RWPE1 (cell line): ENCODE data around the gene LRFN4.

ENCODE experiments used
- CTCF ChIA-PET: fragments of 350-600 bp; sonication (Branson Sonifier 250); formaldehyde crosslinking; extraction: SDS; loops from one replicate; lab custom pipeline; 2021; lab: Yijun Ruan, JAX
- POLR2A ChIA-PET: fragments of 400-600 bp; formaldehyde crosslinking; extraction: SDS; loops from one replicate; lab custom pipeline; 2020; ENCODE audit warnings: antibody characterized with exemption; ENCODE audit not compliant: low non-redundant PET; lab: Yijun Ruan, JAX
- DNase-seq: peaks from one replicate; pipeline ENCODE4 v3.0.0; 2012; ENCODE audit warnings: low spot score
- H3K27ac ChIP-seq: fragments of 450-650 bp; 2 replicates; pipeline ENCODE4 v1.5.1; 2017
- CTCF ChIP-seq: fragments of 450-650 bp; conservative IDR thresholded peaks from 2 replicates; pipeline ENCODE4 v1.5.1; 2017; ENCODE audit warnings: low read depth, mild to moderate bottlenecking

The LRFN4 gene

DNA sequence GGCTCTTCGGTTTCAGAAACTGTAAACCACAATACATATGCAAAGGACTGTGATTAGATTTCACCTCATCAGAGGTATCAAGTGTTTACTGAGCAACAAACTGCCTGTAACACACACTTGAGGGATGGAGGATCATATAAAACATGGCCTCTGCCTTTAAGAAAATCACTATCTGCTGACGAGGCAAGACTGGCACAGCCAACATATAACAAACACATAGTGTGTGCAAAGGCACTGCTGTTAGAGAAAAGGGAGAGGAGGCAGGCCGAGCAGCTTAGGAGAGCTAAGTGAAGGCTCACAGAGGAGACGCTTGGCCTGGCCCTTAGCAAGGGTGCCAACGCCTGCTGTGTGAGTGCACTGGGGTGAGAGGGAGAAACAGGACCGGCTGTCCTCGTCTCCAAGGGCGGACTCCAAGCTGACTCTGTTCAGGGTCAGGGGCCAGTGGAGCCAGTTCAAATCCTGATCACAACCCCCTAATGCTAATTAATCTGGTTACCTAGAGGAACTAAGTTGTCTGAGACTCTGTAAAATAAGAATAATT, 48.2 kb downstream of the LRFN4 start:
- H3K27ac ChIP-seq, result peak overlapping the region; percentile 89
- no peak for TF ChIP-seq CTCF
- POLR2A ChIA-PET, result no interaction called here
- no peak for DNase-seq
- CTCF ChIA-PET, result no interaction called here

DNA sequence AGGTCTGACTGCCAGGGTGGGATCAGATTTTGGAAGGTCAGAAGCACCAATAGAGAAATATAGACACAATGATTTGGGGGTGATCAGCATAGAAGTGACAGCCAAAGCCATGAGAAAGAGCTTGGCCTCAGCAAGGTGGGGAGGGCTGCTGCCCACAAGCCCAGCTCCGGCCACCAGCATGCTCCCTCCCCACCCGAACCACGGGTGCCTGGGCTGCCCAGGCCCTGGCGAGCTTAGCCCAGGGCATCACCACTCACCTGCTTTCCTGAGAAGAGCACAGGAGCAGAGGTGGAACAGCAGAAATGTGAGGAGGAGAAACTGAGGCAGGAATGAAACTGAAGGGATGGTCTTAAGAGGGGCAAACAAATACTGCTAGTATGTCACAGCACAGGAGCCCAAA, 48.8 kb downstream of the LRFN4 start:
- TF ChIP-seq CTCF, result no peak
- no peak for DNase-seq
- peak overlapping the region; percentile 89 for H3K27ac ChIP-seq
- CTCF ChIA-PET, result no interaction called here
- POLR2A ChIA-PET, result no interaction called here

GRCh38 chr11:66906061-66906733, 49.3 kb downstream of the LRFN4 start:
- CTCF ChIA-PET, result no interaction called here

DNA sequence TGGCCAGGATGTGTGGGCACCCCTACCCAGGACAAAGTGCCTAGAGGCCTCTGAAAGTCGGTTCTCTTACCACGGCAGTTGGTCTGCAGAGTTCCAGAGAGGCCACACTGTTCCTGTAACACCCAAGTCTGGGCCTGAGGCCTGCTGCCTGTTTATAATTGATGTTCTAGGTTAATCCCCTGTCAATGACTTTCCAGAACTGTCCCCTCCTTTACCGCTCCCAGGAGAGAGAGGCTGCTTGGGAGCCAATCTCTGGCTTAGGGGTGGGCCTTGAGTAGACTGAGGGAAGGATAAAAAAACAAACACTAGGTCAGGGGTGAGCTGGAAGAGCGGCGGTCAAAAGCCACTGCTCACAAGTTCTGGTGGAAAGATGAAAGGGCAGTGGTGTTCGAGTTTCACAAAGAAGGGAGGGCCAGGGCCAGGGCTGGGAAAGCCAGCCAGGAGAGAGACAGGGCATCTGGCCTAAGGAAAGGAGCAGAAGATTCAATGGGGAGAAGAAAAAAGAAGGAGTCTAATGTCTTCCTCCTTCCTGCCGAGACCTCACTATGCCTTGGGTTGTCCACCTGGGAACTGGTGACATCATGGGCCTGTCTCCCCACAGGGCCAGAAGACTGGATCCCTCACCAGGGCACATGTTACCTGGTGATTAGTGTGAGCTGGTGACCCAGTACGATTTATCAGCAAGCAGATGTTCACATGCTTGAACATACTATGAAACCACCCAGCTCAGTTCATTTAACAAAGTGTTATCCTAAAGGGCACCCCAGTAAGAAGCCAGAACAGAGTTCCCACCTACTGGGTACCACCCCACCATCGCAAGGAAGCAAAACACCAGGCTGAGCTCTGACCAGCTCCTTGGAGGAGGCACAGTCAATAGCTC, 51.1 kb downstream of the LRFN4 start:
- ChIA-PET POLR2A (interaction anchor here (0.6 kb wide), 1 partner anchor 72 kb away, joined by 3 read pairs; no protein-coding TSS in a partner anchor), CTCF (no interaction called here)
- DNase-seq, result no peak
- TF ChIP-seq CTCF, result no peak
- peak overlapping the region; percentile 89 for H3K27ac ChIP-seq

More at GRCh38 chr11:66906061-66906733, 49.3 kb downstream of the LRFN4 start:
- TF ChIP-seq CTCF, result no peak
- POLR2A ChIA-PET, result no interaction called here
- DNase-seq, result peak; percentile 76
- H3K27ac ChIP-seq, result peak overlapping the region; percentile 89

GRCh38 chr11:66909181-66909580, 52.3 kb downstream of the LRFN4 start:
- TF ChIP-seq CTCF, result no peak
- DNase-seq, result no peak
- POLR2A ChIA-PET, result no interaction called here
- CTCF ChIA-PET, result no interaction called here
- peak overlapping the region; percentile 89 for H3K27ac ChIP-seq

DNA sequence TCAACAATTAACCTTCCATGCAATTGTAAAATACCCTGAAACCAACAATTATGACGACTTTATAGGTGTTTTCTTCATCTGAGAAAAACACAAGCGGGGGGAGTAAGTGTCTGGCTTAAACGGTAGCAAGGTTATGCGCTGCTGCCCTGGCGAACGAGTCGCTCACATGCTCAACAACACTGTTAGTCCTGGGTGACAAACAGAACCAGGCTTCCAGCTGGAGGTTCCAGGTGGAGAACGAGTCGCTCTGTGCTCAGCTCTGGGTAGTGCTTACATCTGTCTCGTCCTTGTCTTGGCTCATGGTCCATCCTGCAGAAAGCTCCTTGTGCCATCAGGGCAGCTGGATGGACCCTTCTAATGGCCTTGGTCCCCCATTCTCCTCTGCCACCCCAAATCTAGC, 53.2 kb downstream of the LRFN4 start:
- no peak for TF ChIP-seq CTCF
- no peak for DNase-seq
- no peak overlapping the region for H3K27ac ChIP-seq
- ChIA-PET POLR2A (no interaction called here), CTCF (no interaction called here)
